HG03103 (cell line): ENCODE results near the gene ZBTB7C.

Experiments used
- ATAC-seq: cut with Tn5 transposase; IDR thresholded peaks from one replicate; pipeline ENCODE4 v1.9.1; 2021; ENCODE audit warnings: low read depth; ENCODE audit not compliant: unreplicated experiment

ZBTB7C gene

DNA sequence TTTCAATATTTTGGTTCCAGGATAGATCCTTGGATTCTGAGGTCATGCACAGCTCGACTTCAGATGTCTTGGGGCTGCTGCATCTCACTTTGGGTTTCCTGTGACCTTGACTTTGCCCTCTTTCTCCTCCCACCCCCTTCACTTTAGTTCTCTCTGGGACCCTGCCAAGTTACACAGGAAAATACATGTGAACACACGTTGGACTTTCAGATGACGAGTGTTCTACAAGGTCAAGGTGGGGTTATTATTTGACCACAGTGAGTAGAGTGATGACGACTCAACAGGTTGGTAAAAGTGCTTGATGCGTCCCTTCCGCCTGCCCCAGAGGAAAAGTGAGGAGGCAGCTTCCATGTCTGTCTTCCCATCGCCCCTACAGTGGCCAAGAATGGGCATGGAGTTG lies 356.3 kb downstream of the ZBTB7C start:
- no peak for ATAC-seq

DNA sequence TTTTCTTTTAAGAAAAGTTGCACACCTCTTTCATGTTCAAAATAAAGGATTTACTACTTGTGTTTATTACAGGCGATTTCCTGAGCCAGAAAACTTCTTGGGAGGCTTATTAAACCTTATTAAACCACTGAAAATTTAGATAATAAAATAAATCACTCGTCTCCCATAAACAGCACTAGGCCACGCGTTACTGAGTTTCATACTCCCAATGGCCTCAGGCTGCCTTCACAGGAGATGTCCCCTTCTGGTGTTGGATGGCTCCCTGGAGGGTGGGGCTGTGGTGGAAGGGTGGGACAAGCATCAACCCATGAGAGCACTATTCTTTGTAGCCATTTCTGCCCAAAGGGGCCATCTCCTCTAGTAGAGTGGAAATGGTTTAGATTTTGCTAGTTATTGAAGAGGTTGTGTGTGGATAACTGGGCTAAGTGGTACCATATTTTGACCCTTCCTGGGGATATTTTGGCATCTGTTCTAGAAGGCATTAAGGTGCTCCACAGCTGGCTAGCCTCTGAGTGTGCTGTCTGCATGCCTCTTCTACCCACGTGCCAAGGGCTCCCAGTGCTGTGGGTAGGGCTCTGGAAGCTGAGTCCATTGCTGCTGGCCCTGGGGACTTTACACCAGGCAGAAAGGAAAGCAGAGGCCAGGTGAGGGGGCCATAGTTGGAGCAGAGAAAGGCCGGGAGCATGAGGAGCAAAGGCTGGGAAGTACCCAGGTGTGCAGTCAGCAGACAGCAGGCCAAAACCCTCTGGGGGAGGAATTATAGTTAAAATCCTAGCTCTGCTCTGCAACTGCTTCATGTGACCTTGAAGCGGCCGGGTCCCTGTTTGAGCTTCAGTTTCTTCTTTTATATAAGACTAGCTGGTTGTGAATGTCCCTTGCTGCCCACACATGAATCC lies 357.0 kb downstream of the ZBTB7C start:
- ATAC-seq, result no peak

DNA sequence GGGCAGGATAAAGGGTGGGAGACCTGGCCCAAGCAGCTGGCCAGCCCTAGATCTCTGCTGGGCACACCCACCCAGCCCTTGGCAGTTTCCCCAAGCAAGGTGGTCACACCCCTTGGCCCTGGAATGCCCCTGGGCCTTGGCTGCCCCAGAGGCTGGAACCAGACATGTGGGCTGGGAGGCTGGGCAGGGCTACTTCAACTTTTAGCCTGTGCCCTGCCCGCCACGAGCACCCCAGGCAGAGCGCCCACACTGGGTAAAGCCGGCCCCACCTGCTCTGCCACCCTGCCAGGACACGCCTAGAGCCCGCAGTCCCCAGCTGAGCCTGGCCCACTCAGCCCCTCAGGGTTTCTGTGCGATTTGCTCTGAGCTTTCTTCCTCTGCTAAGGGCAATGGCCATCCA lies 359.0 kb downstream of the ZBTB7C start:
- ATAC-seq, result no peak

DNA sequence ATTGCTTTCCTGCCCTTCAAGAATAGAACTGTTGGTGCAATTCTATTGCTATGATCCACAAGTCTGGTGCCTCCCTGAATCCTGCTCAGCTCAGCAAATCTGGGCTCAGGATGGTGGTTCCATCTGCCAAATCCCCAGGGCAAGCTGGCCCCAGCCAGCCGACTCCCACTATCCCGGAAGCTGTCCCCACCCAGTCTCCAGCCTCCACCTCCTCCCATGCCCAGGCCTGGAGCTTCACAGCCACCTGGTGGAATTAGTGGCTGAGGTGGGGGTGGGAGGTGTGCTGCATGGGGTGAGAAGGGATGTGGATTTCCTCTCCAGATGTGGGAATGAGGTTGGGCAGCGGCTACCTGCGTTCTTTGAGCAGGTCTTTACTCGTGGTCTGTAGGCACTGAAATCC lies 359.4 kb downstream of the ZBTB7C start:
- ATAC-seq, result no peak

DNA sequence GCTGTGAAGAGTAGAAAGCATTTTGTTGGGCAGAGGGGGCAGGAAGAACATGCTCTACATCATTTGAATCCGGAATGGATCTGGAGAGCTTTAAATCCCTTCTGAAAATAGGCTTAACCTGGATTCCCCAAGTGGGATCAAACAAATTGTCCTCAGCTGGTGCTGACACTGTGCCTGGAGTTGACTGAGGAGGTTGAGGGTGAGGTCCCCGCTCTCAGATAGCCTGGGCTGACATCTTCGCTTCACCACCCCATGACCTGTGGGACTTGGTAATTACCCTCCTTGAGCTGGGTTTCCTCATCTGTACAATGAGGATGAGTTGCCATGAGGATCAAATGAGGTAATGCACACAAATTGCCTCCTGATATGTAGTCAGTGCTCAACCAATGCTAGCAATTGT lies 360.9 kb downstream of the ZBTB7C start:
- ATAC-seq, result no peak

DNA sequence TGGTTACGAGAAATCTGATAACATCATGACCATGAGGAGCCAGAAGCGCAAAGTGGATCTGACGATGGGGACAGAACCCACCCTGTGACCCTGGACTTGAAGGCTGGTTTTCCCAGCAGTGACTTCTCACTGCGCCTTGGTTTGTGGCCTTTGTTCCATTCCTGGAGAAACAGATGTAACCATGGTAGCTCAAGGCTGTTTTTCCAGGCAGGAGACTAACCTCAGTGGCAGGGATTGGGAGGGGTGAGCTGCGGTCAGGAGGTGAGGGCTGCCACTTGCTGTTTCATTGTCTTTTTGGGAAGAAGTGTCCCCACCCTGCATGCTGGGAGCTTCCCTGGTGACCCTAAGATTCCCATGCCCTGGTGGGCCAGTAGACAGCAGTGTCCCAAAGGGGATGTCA lies 362.3 kb downstream of the ZBTB7C start:
- ATAC-seq, result no peak

DNA sequence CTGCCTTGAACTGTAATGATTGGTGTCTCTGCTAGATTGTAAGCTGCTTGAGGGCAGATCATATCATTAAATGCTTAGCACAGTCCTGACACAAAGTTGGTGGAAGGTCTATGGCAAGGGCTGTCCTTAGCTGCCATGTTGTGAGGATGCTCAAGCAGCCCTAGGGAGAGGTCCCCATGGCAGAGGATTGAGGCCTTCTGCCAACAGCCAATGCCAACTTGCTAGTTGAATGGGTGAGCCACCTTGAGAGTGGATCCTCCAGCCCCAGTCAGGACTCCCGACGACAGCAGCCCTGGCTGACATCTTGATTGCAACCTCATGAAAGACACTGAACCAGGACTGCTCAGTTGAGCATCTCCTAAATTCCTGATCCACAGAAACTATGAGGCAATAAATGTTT lies 363.4 kb downstream of the ZBTB7C start:
- no peak for ATAC-seq

DNA sequence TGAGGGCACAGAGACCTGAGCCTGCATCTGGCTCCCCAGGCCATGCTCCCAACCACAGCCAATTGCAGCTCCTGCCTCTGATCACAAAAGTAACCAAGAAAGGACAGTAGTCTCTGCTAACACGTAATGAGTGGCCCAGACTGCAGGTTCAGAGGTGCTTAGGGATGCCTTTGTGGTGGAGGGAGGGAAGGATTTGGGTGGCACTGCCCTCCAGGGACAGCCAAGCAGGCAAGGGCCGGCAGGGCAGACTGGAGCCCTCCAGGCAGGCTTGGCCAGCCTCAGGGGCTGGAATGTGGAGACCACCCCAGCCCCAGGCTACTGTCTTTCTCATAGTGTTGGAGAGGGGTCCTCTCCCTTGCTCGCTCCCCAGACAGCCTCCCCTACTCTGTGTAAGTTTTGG lies 364.2 kb downstream of the ZBTB7C start:
- no peak for ATAC-seq

DNA sequence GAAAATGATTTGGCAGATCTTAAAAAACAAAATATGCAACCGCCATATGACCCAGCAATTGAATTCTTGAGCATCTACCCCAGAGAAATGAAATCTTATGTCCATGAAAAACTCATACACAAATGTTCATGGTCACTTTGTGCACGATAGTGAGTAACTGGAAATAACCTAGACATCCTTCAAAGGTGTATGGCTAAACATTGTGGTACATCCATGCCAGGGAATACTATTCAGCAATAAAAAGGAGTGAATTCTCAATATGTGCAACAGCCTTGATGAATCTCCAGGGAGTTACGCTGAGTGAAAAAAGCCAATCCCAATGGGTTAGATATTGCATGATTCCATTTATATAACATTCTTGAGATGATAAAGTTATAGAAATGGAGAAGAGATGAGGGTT lies 366.0 kb downstream of the ZBTB7C start:
- ATAC-seq, result no peak

DNA sequence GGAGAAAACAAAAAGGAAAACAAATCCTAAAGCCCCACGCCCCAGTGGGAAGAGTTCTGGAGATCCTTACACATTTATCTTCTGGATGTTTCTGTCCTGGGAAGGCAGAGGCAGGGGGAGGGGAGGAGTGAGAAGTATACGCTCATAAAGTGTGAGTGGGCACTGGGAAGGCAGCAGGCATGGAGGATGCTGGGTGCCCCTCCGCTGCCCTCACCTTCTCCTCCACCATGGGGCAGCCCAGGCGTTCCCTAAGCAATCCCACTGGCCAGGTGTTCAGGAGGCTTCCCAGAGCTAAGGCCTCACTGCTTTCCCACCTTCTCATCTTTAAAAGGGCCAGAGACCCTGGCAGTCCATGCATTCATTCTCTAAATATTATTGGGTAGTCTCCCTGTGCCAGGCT lies 366.8 kb downstream of the ZBTB7C start:
- no peak for ATAC-seq

DNA sequence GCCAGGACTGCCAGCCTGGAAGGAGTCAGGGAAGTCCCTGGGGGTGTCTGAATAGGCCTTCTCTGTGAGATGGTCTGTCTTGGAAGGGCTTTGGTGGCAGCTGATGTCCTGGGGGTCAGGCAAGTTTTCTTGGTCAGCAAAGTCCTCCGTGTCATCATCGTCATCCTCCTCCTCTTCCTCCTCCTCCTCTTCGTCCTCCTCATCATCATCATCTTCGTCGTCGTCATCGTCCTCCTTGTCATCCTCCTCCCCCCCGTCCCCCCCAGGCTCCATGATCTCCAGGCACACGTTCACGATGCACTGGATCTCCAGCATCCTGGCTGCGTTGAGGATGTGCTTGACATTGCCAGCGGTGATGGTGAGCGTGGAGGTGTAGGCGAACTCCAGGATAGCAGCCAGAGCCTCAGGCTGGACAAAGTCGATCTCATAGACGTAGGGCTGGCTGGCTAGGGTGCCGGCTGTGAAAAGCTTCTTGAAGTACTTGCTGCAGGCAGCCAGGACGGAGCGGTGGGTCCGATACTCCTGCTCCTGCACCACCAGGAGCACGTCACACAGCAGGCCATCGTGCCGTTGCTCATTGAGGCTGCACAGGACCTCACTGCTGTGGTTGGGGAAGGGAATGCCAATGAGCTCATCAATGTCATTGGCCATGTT lies 368.6 kb downstream of the ZBTB7C start:
- ATAC-seq, result no peak

DNA sequence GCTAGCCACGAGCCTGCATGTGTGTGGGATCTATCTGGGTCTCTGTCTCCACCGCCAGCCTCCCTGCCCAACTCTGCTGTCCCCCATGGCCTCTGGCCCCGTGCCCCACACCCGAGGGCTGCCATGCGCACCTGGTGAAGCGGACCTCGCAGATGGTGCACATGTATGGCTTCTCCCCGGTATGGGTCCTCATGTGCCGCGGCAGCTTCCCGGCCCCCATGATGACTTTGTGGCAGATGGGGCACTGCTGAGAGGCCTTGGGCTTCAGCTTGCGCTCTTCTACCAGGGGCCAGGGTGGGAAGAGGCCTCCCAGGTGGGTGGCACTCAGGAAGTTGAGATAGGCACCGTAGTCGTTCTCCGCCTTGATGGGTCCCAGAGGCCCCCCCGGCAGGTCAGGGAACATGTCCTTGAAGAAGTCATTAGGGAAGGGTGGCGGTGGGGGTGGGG lies 369.4 kb downstream of the ZBTB7C start:
- ATAC-seq, result no peak

DNA sequence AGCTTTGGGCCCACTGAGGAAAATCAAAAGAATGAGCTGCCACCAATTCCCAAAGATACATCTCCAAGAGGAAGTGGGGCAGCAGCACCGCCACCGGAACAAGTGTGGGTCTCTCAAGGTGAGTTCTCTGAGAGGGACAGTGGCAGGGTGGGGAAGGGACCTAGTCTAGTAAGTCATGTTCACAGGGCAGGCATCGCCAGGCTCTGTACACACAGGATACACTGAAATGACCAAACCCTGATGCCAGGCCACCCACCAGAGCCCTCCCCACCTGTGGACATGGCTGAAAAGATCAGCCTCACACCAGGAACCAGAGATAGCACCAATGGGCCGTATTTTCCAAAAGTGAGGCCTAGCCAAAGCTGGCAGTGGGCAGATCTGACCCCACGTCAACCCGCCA lies 370.5 kb downstream of the ZBTB7C start:
- ATAC-seq, result no peak

DNA sequence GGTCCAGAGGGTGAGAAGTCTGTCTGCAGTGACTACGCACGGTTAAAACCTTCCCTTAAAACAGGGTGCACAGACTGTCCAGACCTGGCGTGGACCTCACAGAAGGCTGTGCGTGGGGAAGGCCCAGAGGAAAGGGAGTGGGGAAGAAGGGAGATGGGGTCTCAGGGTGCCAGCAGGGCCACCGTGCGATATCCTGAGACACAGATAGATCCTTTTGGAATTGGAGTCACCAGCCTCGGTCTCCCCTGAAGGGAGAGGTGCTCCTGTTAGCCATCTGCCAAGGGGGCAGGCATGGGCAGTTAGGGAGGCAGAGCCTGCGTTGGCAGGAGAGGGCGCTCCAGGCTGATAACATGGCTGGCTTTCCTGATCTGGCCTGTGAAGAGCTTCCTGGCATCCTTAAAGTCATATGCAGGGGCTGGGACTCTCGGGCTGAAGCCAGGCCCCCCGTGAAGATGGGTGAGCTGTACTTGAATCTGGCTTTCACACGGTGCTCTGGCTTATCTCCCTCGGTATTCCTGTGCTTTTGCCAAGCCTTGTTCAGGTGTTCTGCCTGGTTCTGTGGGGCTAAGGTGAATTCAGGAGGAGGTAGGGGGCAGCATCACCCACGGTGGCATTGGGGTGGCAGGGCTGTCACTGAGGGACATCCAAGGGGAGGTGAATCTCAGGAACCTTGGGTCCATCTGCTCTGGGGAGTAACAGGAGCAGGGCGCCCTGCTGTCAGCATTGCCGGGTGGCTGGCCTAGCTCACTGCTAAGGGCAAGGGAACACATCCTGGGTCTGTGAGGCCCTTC lies 371.5 kb downstream of the ZBTB7C start:
- ATAC-seq, result no peak

DNA sequence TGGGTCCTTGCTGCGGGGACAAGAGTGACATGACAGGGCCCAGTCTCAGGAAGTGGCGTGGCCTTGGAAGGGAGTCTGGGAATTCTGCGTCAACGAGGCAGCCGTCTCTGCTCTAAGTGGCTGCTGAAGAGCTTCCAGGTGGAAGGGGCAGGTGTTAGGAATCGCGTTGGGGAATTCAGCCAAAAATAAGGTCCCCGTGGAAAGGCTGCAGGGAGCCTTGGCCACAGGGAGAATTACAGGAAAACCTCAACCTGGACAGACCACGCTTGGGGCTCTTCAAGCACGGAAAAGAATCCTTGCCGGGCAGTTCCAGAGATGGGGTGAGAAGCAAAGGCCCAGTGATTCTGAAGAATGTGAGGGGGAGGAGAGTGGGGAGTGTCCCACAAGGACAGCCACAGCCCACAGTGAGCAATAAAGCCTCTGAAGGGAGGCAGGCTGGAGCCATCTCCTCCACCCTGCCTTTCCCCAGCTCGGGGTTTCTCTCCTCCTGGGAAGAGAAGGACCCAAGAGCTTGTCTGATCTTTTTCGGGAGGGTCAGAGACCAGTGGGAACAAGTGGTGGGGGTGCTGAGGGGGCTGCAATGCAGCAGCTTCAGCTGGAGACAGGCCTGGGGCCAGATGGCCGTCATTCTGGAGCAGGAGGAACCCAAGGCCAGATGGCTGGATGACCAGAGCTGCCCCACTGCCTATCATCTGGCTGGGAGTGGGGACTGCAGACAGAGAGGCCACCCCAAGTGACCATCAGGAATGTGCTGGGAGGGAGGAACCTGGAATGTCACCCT lies 372.4 kb downstream of the ZBTB7C start:
- no peak for ATAC-seq

DNA sequence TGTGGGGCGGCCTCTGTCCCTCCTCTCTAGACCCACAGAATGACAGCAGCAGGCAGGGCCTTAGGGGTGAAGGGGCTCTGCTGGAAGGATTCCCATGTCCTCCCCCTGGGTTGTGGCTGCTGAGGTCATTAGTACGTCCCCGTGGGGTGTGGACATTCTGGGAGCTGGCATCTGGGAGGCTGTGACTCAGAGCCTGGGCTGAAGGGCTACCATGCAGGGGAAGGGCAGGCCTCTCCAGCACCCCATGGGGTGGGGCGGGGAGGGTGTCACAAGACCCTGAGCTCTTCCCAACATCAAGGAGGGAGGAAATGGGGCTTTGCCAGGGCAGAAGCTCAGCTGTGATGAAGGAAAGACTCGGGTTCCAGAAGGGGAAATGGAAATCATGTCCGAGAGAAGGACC lies 373.0 kb downstream of the ZBTB7C start:
- no peak for ATAC-seq

DNA sequence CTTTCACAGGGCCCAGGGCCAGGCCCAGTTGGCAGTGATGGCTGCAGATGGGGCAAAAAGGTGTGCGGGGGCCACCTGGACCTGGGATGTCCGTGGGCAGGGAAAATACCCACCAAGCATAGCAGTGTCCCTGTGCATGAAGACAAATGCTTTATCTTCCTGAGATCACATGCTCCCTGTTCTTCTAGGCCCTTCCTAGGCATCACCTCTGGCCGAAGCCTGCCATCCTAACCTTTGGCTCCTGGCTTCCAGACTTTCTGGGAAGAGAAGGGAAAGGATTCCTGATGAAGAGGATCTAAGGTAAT lies 373.7 kb downstream of the ZBTB7C start:
- ATAC-seq, result no peak

DNA sequence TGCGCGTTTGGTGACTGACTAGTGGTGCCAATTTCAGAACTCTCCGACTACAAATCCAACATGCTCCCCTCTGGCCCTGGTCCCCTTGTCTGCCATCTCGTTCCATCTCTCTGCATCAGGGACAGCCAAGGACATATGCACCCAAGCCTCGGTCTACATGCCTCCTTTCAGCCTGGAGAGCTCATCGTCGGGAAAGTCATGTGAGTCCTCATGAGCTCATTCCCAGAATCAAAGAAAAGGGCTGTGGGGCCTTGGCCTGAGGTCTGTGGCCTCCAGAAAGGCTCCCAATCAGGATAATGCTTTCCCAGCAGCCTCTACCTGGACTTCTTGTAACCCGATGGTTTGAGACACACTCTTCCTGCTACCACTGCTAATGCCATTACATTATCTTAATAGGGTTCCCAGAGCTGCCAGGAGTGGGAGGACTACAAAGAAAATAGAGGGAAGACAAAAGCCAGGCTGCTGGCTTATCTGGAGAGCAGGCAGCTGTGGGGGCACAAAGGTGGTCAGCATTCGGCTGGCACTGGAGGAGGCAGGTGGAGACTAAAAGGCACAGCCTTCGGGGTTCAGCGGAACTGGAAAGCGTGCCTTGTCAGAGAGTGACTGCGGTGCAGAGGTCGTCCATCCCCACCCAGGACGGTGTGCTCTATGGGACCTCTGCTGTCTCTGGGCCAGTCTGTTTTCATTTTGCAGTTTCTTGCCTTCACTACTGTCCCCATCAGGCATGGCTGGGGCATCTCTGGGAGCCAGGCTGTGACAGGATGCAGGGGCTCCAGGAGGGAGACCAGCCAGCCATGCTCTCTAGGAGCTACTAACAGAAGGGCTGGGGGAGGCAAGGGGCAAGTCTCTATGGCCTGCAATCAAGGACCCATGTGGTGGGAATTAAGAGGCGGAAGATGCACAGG lies 374.3 kb downstream of the ZBTB7C start:
- ATAC-seq, result no peak

DNA sequence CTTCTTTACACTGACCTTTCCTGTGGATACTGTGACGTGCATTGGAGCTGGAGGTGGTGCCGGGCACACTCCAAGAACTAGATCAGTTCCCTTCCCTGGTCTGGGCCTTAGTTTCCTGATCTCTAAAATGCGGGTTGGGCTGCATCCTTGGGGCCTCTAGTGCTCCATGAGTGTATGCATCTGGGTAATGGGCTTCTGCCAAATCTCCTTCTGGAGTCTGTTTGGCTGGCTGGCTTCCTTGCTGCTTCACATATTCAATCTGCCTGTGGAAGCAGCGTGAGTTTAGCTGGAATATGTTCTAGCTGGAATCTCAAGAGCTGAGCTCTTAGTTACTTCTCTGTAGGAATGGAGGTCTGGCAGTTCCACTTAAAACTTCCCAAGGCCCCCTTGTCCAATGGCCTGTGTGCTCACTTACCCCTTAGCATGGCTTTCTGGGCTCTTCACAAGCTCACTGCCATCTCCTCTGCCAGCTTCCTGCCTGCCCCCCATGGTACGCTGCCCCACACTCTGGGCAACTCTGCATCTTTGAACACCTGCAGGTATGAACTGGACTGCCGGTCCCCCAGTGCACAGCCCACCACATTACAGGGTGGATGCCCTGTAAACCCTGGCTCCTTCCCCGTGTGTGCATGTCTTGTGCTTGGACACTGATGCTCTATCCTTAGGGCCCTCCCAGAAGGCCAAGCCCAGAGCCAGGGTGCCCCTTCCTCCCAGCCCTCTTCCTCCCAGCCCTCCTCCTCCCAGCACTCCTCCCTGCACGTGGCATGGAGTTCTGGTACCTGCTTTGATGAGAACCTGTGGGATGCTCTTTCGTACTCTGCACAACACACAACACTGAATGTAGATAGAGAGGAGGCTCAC lies 375.2 kb downstream of the ZBTB7C start:
- ATAC-seq, result no peak
